Retinal pigment epithelial cell (primary cell): ENCODE measurements around the gene PLD3.

ENCODE experiments used
- DNase-seq: peaks from one replicate; pipeline ENCODE4 v3.0.0-alpha.2; 2010; ENCODE audit warnings: low read depth
- H3K4me3 ChIP-seq: 2 replicates; pipeline ENCODE4 v1.5.1; 2011; ENCODE audit warnings: mild to moderate bottlenecking, low read length, control low read depth, moderate library complexity
- CTCF ChIP-seq: conservative IDR thresholded peaks from 2 replicates; pipeline ENCODE4 v1.5.1; 2011; ENCODE audit warnings: low read depth, low read length, control low read depth, inconsistent platforms

The PLD3 gene

DNA sequence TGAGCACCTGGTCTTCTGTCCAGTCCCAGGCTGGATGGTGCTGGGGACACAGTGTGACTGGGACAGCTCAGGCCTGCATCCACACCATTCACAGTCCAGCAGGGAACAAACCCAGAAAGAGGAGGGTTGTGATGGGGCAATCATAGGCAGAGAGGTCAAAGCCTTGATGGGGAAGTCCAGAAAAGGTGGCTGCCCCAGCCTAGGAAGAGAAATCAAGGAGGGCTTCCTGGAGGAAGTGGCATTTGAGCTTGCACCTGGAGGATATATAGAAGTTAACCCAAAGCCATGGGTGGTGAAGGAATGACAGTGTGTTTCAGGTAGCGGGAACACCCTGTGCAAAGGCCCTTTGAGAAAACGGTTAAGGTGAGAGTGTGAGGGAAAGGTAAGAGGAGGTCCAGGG, 67.3 kb downstream of the PLD3 start:
- no peak for DNase-seq
- TF ChIP-seq CTCF = no peak
- H3K4me3 ChIP-seq = no peak overlapping the region

DNA sequence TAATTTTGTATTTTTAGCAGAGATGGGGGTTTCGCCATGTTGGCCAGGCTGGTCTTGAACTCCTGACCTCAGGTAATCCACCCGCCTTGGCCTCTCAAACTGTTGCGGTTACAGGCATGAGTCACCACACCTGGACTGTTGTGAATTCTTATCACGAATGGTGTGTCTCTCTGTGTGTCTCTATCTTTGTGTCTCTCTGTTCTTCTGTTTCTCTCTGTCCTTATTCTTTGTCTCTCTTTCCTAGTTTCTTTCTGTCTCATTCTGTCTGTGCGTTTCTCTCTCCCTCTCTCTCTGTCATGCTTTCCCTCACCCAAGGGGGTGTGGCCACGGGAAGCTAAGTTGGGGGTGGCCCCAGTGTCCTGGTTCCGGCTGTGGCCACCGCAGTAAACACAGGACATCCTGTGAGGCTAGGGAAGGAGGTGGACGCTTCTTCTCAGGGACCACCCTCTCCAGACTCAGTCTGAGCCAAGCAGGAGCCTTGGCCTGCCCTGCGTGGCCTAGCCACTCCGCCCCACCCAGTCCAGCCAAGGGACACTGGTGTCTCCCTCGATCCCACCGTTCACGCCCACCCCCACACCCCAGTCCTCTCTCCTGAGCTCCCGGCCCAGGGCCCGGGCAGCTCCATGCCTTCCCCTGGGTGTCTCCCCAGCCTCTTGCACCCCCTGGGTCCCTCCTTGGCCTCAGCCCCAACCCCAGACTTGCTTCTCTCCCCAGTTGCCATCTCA, 68.6 kb downstream of the PLD3 start:
- H3K4me3 ChIP-seq = no peak overlapping the region
- no peak for DNase-seq
- no peak for TF ChIP-seq CTCF

GRCh38 chr19:40417643-40417981, 69.1 kb downstream of the PLD3 start:
- TF ChIP-seq CTCF = no peak
- no peak overlapping the region for H3K4me3 ChIP-seq
- no peak for DNase-seq

GRCh38 chr19:40418040-40418439, 69.5 kb downstream of the PLD3 start:
- no peak for DNase-seq
- no peak overlapping the region for H3K4me3 ChIP-seq
- TF ChIP-seq CTCF = no peak

- no peak for TF ChIP-seq CTCF
- no peak overlapping the region for H3K4me3 ChIP-seq
- no peak for DNase-seq
Observed at GRCh38 chr19:40419066-40419612, 70.6 kb downstream of the PLD3 start.

- DNase-seq = no peak
- no peak for TF ChIP-seq CTCF
Observed at GRCh38 chr19:40419780-40420179, 71.3 kb downstream of the PLD3 start.

GRCh38 chr19:40420451-40420765, 71.9 kb downstream of the PLD3 start:
- DNase-seq = no peak
- TF ChIP-seq CTCF = no peak
- H3K4me3 ChIP-seq = peak overlapping the region; percentile 65

More at GRCh38 chr19:40419780-40420179, 71.3 kb downstream of the PLD3 start:
- no peak overlapping the region for H3K4me3 ChIP-seq
